ENCODE results near the gene TOP2A. TPM values are rescaled to one million over a fixed set of nuclear protein-coding genes. Genes with fewer than 3 reads are reported as not detected.

TOP2A gene
- total RNA-seq, 1 donor from 2014 or later: 0.79 TPM

DNA sequence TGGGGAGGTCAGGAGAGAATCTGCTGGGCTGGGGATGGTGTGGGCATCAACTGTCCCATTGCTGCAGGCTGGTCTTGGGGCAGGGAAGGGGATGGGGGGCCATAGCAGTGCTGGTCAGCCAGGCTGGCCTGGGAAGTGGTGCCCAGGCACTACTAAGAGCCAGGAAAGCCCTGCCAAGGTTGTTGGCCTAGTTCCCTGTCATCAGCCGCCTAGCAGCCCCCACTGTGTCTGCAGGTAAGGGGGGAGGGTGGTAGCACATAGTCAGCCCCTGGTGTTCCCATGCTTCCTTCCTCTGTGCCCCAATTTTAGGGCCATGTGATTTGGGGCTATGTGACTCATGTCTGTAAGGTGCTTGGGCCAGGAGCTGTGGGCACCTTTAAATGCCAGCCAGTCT, 70.9 kb downstream of the TOP2A start:
- H3K36me3 ChIP-seq (ENCODE audit: control insufficient read depth, insufficient read depth, low read length): peaks cover 4% of the 10 kb centered on the region
- no peak for DNase-seq (ENCODE audit: low read depth)
- FAIRE-seq: no peak
- no peak overlapping the region for H3K4me3 ChIP-seq (ENCODE audit: low read depth, low read length)
- no peak for TF ChIP-seq CTCF (IDR thresholded peaks at IDR 0.05; ENCODE audit: insufficient read depth, low read length, severe bottlenecking)
- no peaks in the 10 kb centered on the region for H3K27me3 ChIP-seq (ENCODE audit: control insufficient read depth, insufficient read depth, low read length)

- TF ChIP-seq CTCF (IDR thresholded peaks at IDR 0.05; ENCODE audit: insufficient read depth, low read length, severe bottlenecking): no peak
- Histone ChIP-seq H3K36me3 (ENCODE audit: control insufficient read depth, insufficient read depth, low read length) (peaks cover 4% of the 10 kb centered on the region), H3K4me3 (ENCODE audit: low read depth, low read length) (no peak overlapping the region), H3K27me3 (ENCODE audit: control insufficient read depth, insufficient read depth, low read length) (no peaks in the 10 kb centered on the region)
- FAIRE-seq (no peak), DNase-seq (ENCODE audit: low read depth) (no peak)
Observed at GRCh38 chr17:40345994-40346764, 71.5 kb downstream of the TOP2A start.

GRCh38 chr17:40345161-40345993, 72.3 kb downstream of the TOP2A start:
- no peak for TF ChIP-seq CTCF (IDR thresholded peaks at IDR 0.05; ENCODE audit: insufficient read depth, low read length, severe bottlenecking)
- Histone ChIP-seq H3K27me3 (ENCODE audit: control insufficient read depth, insufficient read depth, low read length) (no peaks in the 10 kb centered on the region), H3K4me3 (ENCODE audit: low read depth, low read length) (peak overlapping the region; percentile 26), H3K36me3 (ENCODE audit: control insufficient read depth, insufficient read depth, low read length) (peaks cover 2% of the 10 kb centered on the region)
- DNase-seq (ENCODE audit: low read depth) (peak; percentile 52), FAIRE-seq (no peak)

- no peaks in the 10 kb centered on the region for H3K27me3 ChIP-seq (ENCODE audit: control insufficient read depth, insufficient read depth, low read length)
- TF ChIP-seq CTCF (IDR thresholded peaks at IDR 0.05; ENCODE audit: insufficient read depth, low read length, severe bottlenecking): no peak
- FAIRE-seq (peak; percentile 7), DNase-seq (ENCODE audit: low read depth) (no peak)
- peaks cover 2% of the 10 kb centered on the region for H3K36me3 ChIP-seq (ENCODE audit: control insufficient read depth, insufficient read depth, low read length)
- H3K4me3 ChIP-seq (ENCODE audit: low read depth, low read length): peak overlapping the region; percentile 26
Observed at GRCh38 chr17:40344421-40345160, 73.1 kb downstream of the TOP2A start.

GRCh38 chr17:40343219-40344119, 74.2 kb downstream of the TOP2A start:
- H3K27me3 ChIP-seq (ENCODE audit: control insufficient read depth, insufficient read depth, low read length): no peaks in the 10 kb centered on the region
- H3K36me3 ChIP-seq (ENCODE audit: control insufficient read depth, insufficient read depth, low read length): peaks cover 2% of the 10 kb centered on the region
- H3K4me3 ChIP-seq (ENCODE audit: low read depth, low read length): peak overlapping the region; percentile 57
- FAIRE-seq (no peak), DNase-seq (ENCODE audit: low read depth) (no peak)
- TF ChIP-seq CTCF (IDR thresholded peaks at IDR 0.05; ENCODE audit: insufficient read depth, low read length, severe bottlenecking): no peak
